IMR-90 (cell line): Measurements from ENCODE around the gene DMD.

Experiments used
- CTCF ChIP-seq: conservative IDR thresholded peaks from 2 replicates; pipeline ENCODE4 v1.5.1; 2012; ENCODE audit warnings: mild to moderate bottlenecking, low read depth, low read length, improper control_type of control experiment
- FOS ChIP-seq: fragments of 150-350 bp; IDR thresholded peaks from 2 replicates; pipeline ENCODE4 v1.6.1; 2016; ENCODE audit warnings: low read depth, low read length
- MAZ ChIP-seq: IDR thresholded peaks from 2 replicates; pipeline ENCODE4 v1.6.1; 2012; ENCODE audit warnings: low read depth, mild to moderate bottlenecking, low read length, improper control_type of control experiment, moderate library complexity, borderline replicate concordance
- MXI1 ChIP-seq: IDR thresholded peaks from 2 replicates; pipeline ENCODE4 v1.6.1; 2012; ENCODE audit warnings: low read depth, mild to moderate bottlenecking, low read length, moderate library complexity, borderline replicate concordance
- POLR2A ChIP-seq: IDR thresholded peaks from 2 replicates; pipeline ENCODE4 v1.6.1; 2012; ENCODE audit warnings: mild to moderate bottlenecking, low read depth, low read length
- RFX5 ChIP-seq: IDR thresholded peaks from 2 replicates; pipeline ENCODE4 v1.8.0; 2012; ENCODE audit warnings: low read depth, mild to moderate bottlenecking, low read length, moderate library complexity
- SMC3 ChIP-seq: fragments of 150-350 bp; IDR thresholded peaks from 2 replicates; pipeline ENCODE4 v1.6.1; 2016; ENCODE audit warnings: low read depth, mild to moderate bottlenecking, antibody characterized with exemption, low read length, moderate library complexity
- USF2 ChIP-seq: fragments of 150-350 bp; IDR thresholded peaks from 2 replicates; pipeline ENCODE4 v1.6.1; 2017; ENCODE audit warnings: mild to moderate bottlenecking, antibody characterized with exemption, low read length, low read depth

- TF ChIP-seq CTCF (no peak), MAZ (no peak), MXI1 (no peak), SMC3 (no peak), USF2 (no peak), POLR2A (no peak), FOS (no peak), RFX5 (no peak)
Observed at GRCh38 chrX:31287861-31288260, 1923.5 kb downstream of the DMD start.
